Stimulated activated CD4-positive, alpha-beta T cell treated with anti-CD3 and anti-CD28 coated beads, Interleukin-4, amount 100 ng/mL, for 24 hours (primary cell): ENCODE data around the gene REC114.

ENCODE experiments used
- DNase-seq: peaks from one replicate; pipeline ENCODE4 v3.0.0-alpha.2; 2020

Gene REC114

DNA sequence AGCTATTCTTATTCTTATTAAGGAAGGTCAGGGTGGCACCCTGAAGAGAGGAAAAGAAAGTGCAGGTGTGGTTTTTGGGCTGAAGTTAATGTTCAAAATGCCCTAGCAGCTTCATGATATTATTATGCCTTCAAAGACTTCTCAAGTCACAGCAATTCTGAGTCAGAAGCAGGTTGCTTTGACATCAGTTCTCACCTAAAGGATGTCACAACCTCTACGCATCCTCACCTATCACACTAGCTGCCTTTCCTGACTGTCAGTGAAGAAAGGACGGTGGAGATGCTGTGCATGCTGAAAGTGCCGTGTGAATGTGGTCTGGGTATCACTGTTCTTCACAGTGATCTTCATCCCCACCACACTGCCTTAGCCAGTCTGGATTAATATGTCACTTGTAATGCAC is 140.6 kb downstream of the REC114 start:
- DNase-seq: no peak

DNA sequence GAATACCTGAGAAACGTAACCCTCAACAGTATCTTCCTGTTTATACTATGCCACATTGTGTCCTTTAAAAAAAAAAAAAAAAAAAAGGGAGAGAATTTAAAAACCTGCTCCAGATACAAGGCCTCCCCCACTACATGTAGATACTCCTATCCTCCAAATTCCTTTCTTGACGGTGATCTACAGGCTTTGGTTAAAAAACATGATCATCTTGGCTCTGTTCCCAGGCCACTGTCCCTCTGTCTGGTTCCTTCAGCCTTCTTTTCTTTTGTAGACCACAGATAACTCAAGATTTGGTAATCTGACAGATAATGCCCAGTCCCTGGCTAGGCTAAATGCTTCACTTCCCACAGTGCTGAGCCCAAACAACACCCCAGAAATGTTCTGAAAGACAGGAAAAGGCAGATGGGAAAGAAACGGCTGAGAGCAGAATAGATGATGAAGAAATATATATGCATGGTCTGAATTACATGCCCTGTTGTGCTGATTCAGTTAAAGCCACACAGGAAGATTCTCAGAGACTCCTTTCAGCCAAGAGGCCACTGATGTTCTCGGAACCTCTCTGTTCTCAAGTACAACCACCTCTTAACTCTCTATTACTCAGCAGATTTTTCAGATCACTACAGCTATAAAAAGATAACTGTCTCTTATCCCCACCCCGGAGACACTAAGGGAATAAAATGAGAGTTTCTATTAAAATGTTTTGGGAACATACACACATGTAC is 141.9 kb downstream of the REC114 start:
- DNase-seq: no peak

DNA sequence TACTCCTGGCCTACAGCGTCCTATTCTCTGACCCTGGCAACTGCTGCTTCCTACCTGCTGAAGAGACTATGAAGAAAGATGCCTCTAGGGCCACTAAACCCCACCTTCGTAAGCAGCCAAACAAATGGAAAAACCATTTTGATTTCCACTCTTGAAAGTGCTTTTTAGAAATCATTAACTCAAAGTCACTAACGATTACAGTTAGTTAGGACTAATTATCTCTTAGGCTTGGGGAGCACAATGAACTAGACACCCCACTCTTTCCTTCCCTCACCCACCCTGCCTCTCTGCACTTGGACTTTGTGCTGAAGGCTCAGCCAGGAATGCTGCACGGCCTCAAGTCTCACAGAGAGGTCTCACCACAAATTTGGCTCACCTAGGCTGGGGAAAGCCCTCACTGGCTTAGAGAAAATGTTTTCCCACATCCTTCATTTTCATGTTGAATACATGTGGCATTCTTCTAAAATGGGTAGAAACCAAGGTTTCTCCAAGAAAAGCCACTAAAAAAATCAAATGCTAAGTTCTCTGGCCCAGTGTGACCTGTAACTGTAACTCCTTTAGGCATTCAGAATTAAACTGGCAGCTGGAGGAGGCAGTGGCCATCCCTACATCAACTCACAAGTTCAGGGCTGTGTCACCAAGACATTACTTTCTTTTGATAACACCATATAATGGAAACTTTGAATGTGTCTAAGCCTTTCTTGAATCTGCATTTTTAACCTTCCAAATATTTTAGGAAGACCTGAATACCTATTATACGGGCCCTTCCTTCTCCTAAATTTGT is 143.1 kb downstream of the REC114 start:
- no peak for DNase-seq

DNA sequence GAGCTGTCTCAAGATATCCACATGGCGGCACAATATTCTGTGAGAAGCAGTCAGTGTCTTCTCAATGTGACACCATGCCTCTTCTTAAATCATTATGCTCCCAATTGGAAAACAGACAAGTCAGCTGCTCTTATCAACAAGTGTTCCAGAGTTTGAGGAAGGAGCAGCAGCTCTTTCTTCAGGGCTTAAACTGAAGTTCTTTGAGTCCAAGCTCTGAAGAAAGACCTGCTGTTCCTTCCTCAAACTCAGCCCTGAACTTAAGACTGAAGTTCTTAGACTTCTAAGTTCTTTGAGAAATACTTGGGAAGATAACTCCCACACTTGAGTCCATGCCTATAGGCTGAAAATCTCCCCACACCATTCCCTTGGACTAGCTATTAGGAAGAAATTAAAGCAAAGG is 146.8 kb downstream of the REC114 start:
- DNase-seq: no peak

DNA sequence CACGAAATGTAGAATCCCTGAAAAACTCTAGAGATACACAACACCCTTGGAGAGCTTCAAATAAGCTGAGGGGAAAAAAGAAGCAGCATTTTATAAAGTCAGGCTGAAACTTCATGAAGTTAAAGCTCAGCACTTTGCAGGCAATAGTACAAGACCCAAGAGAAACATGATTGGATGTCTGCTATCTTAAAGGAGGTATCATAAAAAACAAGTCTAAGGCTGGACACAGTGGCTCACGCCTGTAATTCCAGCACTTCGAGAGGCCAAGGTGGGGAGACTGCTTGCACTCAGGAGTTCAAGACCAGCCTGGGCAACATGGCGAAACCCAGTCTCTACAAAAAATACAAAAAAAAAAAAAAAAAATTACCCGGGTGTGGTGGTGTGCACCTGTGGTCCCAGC is 147.3 kb downstream of the REC114 start:
- DNase-seq: no peak

DNA sequence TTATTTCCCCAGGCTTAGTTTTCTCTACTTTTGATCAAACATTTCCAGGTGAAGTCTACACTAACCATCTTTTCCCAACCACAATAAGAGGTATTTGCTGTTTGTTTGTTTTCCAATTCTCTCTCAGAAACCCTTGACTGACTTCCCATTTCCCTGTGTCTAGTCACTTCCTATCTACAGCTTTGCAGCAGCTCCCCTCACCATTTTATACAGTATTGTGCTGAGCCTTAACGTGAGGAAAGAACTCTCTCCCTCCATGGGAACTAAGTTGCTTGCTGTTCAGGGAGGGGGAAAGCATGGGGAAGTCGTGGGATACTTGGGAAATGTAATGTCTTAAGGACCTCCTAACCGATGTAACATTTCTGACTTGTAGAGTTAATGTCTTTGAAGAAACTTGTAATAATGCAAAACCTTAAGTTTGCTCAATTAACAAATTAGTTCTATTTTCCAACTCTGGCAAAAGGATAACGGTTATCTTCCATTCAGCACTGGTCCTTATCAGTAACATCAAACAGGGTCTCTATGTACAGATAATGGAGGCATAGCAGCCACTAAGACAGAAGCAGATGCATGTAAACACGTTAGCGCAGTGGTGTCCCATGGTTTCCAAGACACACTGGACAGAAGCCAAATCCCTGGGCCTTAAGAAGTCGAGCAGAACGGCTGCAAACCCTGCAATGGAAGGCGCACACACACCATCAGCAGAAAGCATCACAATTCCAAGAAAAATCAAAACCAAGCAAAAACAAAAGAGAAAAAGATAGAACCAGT is 150.5 kb downstream of the REC114 start:
- no peak for DNase-seq

DNA sequence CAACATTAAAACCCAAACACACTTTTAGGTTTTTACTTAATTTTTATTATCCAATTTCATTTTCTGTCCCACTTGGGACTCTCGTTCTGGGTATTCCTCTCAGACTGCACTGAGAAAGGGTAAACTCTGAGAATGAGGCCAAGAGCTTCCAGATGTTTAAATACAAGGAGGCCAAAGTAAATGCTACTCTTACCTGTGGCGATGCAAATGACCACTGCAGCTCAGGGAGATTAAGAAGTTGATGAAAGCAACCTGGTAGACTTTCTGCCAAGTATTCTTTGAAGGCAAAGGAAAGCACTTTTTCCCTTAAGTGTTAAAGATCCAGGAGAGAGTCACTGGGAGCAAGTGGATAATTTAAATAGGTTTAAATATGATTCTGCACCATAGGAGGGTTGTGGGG is 151.1 kb downstream of the REC114 start:
- no peak for DNase-seq

DNA sequence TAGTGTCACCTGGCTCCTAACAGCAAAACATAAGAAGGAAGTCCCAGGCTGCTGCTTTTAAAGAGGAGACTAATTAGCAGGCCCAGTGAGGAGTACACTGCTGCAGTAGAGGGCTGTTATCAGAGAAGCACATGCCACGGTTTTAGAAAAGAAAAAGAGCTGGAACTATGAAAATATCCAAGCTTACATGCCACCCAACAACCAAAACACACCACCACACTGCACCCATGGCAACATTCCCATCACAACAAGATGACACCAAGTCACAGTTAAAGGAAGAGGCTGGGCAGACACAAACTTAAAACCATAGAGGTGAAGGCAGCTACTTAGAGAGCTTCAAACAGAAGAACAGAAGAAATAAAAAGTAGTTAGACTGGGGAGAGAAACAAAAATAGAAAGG is 153.2 kb downstream of the REC114 start:
- no peak for DNase-seq

DNA sequence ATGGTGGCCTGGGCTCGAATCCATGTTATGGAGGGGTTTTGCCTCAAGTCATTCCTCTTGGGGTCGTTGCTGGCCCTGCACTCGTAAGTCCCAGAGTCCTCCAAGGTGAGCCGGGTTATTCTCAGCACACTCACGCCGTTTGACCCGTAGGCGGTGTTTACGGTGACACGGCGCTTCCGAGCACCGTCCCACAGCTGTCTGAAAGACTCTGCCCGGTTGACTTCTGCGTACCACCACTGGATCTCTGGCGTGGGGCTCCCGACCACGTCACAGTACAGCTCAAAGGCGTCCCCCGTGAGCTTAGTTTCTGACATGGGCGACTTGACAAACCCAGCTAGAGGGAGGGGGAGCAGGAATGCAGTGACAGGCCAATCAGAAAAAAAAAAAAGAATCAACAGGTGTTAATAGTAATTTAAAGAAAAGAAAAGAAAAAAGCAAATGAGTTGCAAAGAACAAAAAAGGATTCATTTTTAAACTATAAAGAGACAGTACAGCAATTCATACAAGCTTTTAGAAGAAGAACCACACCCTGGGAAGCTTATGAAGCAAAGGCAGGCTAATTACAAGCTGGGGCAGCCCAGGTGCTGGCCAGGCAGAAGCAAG is 154.2 kb downstream of the REC114 start:
- DNase-seq: no peak

DNA sequence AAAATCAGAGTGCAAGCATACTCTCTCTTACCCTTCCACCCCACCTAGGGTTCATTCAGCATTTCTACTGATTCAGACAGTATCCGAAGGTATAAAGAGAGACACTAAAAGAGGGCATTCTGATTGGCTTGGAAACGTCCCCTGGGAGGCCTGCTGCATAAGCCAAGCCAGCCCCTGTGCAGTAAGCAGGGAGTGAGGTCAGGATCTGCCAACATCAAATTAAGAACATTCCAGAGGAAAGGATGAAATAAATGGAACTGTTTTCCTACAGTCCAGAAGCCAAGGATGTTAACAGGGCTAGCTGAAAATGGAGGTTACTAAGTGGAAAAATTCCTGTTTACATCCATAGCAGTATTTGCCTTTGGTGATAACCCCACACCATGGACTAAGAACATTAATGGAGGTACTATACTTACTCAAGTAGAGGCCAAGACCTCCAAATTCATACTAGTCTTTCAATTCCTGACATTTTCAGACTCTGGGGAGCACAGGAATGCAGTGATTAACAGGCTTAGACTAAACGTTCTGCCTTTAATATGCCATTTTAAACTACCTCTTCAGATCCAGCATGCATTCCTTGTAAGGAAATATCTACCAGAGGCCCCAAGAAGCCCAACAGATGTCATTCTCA is 155.7 kb downstream of the REC114 start:
- no peak for DNase-seq

DNA sequence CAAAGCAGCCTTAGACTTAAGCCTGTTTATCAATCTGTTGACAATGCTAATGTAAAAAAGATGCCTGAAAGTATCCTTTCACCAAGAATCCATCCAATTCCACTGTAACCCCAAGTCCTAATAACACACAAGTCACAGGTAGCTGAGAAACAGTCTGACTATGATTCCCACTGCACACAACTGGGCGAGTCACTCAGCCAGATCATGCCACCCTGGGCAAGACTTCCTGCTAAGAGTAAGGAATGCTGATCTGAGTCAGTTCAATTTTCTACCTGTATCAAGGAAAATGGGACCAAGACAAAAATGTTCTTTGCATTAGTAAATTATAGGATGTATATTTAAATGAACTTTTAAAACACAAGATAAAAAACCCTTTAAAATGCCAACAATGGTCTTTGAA is 157.0 kb downstream of the REC114 start:
- no peak for DNase-seq

DNA sequence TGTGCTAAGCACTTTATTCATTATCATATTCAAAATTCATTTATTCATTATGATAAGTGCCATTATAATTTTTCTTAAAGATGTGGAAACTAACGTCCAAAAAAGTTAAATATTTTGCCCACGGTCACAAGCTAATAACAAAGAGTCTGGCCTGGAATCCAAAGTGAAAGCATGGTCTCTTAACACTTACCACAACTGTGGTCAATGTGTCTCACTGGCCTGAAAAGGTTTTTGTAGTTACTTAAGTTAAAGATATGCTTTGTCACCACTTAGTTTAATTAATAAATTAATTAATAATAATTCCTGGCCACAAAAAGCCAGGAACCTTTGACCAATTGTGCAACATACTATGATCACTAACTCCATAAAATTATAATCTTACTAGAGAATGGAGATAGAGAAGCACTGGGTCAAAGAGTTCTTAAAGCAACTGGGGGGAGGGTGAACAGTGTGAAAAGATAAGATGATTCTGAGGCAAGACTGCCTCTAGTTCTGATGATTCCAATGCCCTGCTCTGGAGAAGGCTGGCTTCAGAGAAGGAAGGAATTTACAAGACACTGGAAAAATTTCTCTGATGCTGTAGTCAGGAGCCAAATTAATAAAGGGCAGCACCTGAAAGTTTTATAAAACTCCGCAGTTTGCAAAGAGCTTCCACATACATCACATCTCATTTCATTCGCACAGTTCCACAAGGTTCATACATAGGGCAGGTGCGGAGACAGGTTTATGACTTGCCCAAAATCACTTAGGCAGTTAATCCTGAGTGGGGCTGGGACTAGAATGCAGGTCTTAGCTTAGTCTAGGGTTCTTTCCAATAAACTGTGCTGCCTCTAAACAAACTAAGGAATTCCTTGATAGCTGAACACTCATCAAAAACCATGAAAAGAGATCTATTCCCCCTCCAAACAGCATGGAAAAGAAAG is 157.7 kb downstream of the REC114 start:
- no peak for DNase-seq

DNA sequence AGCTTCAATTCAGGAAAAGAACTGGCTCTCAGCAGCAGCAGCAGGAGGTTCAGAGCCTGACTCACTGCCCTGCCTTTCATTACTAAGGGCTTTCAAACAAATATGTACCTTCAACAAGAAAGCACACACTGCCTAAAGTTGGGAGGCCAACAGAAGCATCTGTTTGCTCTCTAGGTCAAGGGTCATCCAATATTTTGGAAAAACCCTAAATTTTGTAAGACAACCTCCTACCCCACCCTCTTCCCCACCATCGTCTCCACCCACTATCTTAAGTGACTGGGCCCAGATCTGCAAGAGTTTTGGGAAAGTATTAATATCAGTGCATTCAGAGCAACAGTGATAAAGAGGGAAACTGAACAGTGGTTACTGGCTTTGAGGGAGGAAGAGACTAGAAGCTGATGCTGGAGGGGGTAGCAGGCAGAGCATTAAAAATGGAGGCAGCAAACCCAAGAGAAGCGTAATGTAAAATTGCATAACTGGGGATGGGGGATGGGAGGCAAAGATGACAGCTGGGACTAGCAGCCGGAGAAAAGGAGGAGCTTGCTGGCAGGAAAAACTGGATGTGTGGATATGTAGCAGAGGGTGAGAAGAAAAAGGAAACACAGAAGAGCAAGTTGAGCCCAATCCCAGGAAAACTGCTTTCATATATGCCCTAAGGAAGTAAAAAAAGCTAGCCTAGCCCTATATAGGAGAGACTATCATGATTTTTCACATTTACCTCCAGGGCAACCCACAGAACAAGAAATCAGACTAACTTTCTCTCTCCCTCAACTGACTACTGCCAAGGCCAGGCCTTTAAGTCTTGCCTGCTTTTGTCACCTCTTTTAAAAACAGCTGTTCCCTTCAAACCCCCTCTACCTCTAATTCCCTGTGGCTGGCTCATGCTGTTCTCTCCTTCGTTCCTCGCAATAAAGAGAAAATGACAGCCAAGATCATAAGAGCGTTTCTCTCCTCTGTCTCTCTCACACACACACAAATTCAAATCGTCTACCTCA is 158.8 kb downstream of the REC114 start:
- DNase-seq: no peak

DNA sequence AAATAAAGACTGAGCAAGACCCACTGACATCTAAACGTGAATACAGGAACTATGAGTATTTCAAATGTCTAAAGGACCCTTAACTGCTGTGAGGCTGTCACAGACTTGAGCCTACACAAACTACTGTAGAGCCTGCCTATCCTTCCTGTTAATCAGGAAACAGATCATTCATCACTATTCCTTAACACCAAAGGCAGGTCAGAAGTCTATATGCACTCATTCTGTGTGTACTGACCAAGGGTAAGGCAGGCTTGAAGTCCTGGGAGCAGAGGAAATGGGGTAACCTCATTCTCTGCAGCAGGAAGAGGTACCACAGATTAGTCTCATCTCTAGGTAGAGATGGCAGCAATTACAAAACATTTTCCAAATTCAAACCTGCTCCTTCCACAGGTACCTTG is 159.5 kb downstream of the REC114 start:
- DNase-seq: no peak

DNA sequence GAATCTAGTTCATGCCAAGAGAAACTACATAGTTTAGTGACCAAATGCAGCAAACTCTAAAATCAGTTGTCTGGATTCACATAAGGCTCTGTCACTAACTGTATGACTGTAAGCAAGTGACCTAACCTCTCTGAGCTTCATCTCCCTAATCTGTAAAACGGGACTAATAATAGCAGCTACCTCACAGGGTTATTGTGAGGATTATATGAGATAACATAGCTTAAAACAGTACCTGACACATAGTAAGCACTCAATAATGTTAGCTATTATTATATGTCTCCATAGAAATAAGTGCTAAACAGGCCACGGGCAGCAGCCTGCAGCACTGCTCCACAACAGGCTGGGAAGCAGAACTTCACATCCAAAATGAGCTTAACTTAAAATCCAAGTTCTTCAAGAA is 160.0 kb downstream of the REC114 start:
- no peak for DNase-seq

DNA sequence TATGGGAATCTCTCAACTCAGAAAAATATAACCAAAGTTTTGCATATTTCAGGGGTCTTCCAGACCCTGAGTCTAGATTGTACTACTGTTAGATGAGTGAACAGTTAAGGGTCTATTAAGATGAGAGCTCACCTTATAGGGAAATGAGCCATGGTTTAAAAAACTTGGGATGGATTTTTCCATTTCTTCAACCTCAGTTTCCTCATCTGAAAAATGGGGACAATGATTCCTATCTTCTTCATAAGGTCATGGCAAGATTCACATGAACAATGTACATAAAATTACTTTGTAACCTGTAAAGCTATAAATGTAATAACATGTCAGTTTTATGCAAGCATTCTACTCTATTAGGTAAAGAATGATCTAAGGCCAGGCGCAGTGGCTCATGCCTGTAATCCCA is 161.5 kb downstream of the REC114 start:
- no peak for DNase-seq

DNA sequence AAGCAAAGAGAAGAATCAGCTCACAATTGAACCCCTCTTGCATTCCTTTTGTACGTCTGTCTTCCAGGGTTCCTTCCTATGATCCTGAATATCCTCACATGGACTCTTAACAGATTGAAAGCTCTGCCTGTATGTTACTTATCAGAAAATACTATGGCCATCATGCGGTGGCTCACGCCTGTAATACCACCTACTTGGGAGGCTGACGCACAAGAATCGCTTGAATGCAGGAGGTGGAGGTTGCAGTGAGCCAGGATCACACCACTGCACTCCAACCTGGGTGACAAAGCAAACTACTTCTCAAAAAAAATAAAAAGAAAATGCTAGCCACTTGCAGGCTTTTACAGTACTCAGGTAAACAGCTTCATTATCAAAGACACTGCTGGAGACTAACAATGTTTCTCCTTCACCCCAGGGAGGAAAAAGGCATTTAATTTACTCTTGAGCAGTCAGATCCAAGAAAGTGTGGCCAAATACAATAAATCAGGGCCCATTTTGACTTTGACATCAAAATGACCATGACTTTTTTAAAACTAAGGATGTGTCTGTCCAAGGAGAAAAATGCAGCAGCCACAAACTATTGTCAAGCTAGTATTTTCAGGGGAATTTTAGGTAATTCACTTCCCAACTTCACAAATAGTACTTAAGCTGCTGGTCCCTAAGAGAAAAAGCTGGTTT is 162.9 kb downstream of the REC114 start:
- no peak for DNase-seq

DNA sequence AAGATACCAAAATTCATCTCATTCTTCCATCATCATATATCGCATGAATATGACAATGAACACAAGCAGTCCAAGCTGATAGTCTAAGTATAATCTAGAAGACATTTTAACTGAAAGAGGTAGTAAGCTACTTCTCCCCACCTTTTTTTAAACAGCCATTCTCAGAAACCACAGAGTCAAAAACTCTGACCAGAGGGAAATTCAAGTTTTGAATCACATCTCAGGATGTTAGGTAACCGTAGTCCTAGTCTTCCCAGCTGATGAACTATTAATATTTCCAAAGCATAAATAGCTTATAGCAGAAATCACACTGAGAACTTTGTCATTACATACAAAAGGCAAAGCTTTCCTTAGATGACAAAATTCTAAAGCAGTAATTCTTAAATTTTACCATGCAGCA is 164.4 kb downstream of the REC114 start:
- no peak for DNase-seq

DNA sequence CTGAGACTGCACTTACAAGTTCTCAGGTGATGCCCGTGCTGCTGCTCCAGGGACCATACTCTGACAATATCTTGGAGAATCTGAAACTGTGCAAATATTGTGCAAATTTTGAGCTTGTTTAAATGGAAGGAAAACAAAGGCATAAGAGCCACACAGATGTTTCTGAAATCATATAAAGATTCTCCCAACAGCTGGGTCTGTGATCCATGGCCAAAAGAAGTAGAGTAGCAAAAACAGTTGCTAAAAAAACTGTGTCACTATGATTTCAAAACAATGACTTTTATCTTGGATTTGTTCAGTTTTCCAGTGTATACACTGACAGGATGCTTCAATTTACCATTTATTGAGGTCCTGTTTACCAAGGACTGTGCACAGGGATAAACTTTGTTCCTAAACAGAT is 164.9 kb downstream of the REC114 start:
- no peak for DNase-seq

DNA sequence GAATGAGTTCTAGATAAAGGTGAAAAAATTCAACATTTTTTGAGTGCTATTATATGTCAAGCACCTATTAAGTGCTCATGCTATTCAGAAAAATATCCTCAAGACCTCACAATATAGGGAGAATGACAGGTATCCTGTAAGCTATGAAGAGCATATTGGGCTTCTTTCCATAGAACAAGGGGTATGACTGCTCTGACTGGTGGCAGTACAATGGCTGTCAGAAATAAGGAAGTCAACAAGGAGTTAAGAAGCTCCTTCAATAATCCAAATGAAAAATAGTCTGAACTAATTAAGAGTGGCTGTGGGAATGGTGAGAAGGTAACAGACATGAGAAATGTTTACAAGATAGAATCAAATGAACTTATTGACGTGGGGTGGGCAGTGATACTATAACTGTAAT is 165.5 kb downstream of the REC114 start:
- DNase-seq: no peak
